Activated CD4-positive, alpha-beta T cell treated with anti-CD3 and anti-CD28 coated beads, Interleukin-10, Interleukin-2, amounts not matched to agents 100 ng/mL and 50 ng/mL, durations not matched to agents 16 hours and 8 hours (primary cell): Measurements from ENCODE around the gene MACC1.
A peak's percentile ranks its signal among the peaks of the same experiment; 100 is the strongest.
"Not testable (repeated sequence)": the region's sequence is repeated elsewhere in the genome, so short reads cannot be mapped to it uniquely, and the experiment has no call there.

Experiments
- DNase-seq: peaks from one replicate; pipeline ENCODE4 v3.0.0-alpha.2; 2020

The MACC1 gene

DNA sequence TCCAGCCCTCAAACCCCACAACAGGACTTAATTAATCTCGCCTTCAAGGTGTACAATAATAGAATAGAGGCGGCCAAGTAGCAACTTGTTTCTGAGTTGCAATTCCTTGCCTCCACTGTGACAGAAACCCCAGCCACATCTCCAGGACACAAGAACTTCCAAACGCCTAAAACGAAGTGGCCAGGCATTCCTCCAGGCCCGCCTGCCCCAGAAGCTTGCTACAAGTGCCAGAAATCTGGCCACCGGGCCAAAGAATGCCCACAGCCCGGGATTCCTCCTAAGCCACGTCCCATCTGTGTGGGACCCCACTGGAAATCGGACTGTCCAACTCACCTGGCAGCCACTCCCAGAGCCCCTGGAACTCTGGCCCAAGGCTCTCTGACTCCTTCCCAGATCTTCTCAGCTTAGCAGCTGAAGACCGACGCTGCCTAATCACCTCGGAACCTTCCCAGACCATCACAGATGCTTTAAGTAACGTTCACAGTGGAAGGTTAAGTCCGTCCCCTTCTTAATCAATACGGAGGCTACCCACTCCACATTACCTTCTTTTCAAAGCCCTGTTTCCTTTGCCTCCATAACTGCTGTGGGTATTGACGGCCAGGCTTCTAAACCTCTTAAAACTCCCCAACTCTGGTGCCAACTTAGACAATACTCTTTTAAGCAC is 94.4 kb downstream of the MACC1 start:
- DNase-seq = not testable (repeated sequence)

DNA sequence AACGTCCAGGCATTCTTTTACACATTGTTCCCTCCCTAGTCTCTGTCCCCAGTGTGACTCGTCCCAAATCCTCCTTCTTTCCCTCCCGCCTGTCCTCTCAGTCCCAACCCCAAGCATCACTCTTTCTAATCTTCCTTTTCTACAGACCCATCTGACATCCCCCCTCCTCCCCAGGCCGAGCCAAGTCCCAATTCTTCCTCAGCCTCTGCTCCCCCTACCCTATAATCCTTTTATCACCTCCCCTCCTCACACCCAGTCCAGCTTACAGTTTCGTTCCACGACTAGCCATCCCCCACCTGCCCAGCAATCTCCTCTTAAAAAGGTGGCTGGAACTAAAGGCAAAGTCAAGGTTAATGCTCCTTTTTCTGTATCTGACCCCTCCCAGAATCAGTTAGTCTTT is 95.1 kb downstream of the MACC1 start:
- no peak for DNase-seq

DNA sequence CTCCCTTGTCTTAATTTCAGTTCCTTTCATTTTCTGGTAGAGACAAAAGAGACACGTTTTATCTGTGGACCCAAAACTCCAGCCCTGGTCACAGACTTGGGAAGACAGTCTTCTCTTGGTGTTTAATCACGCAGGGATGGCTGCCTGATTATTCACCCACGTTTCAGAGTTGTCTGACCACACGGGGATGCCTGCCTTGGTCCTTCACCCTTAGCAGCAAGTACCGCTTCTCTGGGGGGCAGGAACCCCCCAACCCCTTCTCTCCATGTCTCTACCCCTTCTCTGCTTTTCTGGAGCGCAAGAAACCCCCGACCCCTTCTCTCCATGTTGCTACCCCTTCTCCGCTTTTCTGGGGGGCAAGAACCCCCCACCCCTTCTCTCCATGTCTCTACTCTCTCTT is 95.8 kb downstream of the MACC1 start:
- DNase-seq = no peak

DNA sequence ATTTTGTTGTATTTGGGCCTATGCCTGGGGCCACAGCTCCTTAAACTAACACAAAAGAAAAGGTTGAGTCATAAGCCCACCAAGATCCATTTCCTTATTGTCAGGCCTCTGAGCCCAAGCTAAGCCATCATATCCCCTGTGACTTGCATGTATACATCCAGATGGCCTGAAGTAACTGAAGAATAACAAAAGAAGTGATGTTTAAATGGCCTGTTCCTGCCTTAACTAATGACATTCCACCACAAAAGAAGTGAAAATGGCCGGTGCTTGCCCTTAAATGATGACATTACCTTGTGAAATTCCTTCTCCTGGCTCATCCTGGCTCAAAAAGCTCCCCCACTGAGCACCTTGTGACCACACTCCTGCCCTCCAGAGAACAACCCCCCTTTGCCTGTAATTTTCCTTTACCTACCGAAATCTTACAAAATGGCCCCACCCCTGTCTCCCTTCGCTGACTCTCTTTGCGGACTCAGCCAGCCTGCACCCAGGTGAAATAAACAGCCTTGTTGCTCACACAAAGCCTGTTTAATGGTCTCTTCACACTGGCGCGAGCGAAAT is 96.5 kb downstream of the MACC1 start:
- not testable (repeated sequence) for DNase-seq

GRCh38 chr7:20116869-20117268 is 100.3 kb downstream of the MACC1 start:
- no peak for DNase-seq

DNA sequence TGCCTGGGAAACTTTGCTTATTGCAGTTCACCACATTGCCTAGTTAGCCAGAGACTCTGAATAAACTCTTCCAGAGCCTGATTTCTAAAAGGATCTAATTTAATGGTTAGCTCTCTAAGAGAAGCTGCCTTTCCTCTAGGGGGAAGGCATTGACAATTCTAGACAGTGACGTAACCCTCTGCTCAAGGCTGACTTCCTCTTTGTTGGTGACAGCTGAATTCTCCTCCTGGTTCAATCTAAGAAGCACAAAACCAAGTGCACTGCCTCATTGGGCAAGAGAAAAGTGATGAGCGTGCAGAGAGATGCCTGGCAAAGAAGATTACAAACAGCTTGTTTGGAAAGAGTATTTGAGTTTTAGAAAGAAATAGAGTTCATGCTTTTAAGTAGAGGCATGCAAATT is 102.7 kb downstream of the MACC1 start:
- peak; percentile 17 for DNase-seq

- no peak for DNase-seq
These were observed 103.7 kb downstream of the MACC1 start for GRCh38 chr7:20113427-20114027.

DNA sequence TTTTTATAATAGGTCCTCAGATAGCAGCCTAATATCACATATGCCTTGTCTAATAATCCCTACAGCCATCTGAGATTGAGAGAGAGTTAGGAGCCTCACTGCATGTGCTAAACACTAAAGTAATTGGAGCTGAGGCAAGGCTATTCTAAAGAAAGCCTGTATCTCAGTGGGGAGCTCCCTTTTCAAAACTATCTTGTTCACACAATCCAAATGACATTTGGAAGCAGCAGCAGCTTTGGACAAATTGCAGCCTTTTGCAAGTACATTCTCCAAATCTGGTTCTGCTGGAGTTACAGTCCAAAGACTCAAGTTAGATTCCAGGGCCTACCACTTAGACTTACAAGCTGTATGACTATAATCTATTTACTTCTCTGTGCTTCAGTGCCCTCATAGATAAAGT is 104.5 kb downstream of the MACC1 start:
- DNase-seq = no peak

DNA sequence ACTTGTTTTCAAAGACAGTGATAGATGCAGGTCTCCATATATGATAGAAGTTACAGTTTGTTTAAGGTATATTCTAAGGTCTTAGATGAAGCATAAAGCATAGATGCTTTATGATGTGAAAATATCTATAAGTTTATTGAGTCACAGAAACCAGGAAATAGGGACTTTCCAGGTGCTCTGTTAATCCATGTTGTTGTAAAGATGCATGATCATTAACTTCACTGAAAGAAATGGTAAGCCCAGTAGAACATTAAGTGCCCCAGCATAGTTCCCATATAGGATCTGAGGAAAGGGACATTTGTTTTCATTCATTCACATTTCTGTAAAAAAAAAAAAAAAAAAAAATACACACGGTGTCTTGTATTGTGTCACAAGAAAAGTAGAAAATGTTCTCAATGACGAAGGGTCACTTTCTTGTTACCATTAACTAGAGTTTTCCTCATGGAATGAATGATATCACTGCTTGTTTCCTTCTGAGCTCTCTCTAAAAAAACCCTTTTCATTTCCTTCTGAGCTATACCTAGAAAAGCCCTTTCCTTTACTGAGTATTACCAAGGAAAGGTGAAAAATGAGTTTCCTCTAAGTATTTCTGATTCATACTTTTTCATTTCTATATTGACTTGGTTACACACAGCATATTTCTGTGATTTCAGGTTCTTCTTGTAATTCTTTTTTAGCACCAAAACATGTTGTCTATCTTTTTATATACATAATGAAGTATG is 105.2 kb downstream of the MACC1 start:
- DNase-seq = peak; percentile 16

DNA sequence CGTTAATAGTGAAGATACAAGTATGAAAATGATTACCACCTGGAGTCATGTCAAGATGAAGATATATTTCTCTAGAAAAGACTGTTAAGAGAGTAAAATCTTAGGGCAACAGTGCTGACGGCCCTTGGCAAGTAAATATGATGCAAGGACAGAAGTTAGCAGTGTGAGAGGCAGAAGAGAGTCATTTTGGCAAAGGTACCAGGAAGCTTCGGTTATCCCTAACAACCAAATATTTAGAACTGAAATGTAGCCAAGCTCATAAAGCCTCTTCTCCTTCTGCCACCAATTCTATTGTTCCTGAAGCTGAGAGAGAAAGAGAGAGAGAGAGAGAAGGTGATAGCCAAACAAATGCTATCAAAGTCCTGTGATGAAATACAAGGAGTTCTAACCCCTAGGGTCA is 109.6 kb downstream of the MACC1 start:
- DNase-seq = no peak

GRCh38 chr7:20104696-20105095 is 112.5 kb downstream of the MACC1 start:
- no peak for DNase-seq

DNA sequence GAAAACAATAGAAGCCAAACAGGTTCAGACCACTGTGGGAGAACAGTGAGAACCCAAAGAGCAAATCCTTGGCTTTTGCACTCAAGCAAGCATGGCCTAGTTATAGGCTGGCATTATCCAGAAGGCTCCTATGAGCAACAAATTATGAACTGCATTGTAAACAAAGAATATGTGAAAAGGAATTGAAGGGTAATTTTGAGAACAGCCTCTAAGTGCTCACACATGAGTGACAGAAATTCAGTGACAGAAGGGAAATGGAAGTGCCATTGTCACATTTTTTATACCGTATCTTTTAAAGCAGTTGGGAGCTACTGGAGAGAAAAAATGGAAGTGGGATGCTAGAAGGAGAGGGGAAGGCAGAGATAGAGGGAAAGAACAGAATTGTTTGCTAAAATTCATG is 114.2 kb downstream of the MACC1 start:
- DNase-seq = no peak

GRCh38 chr7:20095862-20096261 is 121.3 kb downstream of the MACC1 start:
- no peak for DNase-seq

DNA sequence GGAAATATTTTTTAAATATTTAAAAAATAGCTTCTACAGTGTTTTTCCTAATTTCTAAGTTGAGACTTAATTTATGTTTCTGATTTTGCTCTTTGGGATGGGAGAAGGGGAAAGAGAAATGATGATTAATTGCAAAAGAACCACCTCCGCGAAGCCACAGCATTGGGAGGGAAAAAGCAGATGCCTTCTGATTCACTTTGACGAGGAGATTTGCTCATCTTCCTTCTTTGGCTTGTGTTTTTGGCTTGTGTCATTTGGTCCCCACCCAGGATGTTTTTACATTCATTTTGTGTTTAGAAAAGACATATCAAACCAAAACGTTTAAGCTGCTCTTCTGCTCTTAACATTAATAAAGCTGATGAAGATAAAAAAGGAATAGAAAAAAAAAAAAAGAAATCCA is 121.7 kb downstream of the MACC1 start:
- DNase-seq = no peak

DNA sequence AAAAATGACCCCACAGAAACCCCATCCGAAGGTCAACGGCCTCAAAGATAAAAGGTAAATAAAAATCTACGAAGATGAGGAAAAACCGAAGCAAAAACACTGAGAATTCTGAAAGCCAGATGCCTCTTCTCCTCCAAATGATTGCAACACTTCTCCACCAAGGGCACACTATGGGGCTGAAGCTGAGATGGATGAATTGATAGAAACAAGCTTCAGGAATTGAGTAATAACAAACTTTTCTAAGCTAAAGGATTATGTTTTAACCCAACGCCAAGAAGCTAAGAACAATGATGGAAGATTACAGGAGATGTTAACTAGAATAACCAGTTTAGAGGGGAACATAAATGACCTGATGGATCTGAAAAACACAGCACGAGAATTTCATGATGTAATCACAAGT is 127.8 kb downstream of the MACC1 start:
- DNase-seq = no peak

DNA sequence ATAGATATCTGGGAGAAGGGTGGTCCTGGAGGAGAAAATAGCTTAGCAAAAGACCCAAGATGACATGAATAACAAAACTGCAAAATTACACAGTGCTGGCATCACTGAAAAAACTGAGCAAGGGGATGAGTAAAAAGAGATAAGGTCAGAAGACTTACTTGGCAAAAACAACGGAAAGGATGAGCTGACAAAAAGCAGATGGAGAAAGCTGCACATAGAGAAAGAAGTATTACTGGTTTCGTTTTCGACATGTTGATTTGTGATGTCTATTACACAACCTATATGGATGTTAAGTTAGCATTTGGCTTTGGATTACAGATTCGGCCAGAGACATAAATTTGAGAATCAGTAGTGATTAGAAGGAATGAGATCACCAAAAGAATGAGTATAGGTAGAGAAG is 132.1 kb downstream of the MACC1 start:
- no peak for DNase-seq
